Measurements from ENCODE around the gene CHD8.
"Not testable (repeated sequence)": the region's sequence is repeated elsewhere in the genome, so short reads cannot be mapped to it uniquely, and the experiment has no call there.

CHD8 gene

DNA sequence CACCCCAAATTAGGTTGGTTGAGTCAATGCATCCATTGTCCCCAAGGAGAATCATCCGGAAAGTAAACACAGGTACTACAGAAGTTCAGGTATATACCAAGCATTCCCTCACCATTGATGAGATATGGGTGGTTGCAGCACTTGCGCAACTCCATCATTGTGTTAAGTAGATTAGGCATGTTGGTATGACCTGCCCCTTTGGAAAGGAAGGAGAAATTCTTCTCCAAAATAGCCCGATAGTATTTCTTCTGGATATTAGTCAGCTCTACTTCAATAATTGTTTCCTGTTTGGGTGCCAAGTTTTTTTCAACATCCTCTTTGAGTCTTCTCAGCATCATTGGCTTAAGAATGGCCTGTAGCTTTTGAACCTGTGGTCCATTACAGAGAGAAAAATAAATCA lies 50.8 kb downstream of the CHD8 start:
- H3K4me3 ChIP-seq (ENCODE audit: low read length), result no peak overlapping the region
- TF ChIP-seq ZNF274 (IDR thresholded peaks at IDR 0.05; ENCODE audit: low read depth, low read length), result no peak

DNA sequence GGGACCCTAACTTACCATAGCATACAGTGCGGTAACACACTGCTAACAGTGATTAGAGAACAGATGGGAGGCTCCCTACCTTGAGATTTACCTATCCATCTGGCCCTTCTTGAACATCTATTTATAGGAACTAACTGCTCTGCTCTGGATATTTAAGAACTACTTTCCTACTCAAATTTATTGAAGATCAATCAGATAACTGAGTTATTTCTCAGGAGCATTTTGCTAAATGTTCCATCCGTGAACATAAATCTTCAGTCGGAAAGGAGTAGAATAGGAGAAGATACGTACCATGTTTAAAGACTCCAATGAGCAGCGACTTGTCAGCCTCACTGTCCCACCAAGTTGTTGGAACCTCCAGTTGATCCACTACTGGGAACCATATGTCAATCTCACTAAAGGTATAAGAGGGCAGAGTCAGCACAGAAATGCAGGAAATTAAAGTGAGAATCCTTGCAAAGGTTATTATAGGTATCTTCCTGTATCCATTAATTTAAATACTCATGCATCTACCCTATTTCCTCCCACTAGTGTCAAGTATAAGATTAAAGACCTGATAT lies 56.5 kb downstream of the CHD8 start:
- no peak for TF ChIP-seq ZNF274 (IDR thresholded peaks at IDR 0.05; ENCODE audit: low read depth, low read length)
- H3K4me3 ChIP-seq (ENCODE audit: low read length), result no peak overlapping the region

DNA sequence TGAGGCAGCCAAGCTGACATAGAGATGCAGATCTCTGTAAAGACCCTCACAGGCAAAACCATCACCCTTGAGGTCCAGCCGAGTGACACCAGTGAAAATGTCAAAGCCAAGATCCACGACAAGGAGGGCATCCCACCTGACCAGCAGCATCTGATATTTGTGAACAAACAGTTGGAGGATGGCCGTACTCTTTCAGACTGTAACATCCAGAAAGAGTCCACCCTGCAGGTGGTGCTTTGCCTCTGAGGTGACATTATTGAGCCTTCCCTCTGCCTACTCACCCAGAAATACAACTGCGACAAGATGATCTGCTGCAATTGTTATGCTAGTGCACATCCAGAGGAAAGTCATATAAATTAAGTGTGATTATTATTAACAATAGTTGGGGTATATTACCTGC lies 57.0 kb downstream of the CHD8 start:
- no peak for TF ChIP-seq ZNF274 (IDR thresholded peaks at IDR 0.05; ENCODE audit: low read depth, low read length)
- no peak overlapping the region for H3K4me3 ChIP-seq (ENCODE audit: low read length)

DNA sequence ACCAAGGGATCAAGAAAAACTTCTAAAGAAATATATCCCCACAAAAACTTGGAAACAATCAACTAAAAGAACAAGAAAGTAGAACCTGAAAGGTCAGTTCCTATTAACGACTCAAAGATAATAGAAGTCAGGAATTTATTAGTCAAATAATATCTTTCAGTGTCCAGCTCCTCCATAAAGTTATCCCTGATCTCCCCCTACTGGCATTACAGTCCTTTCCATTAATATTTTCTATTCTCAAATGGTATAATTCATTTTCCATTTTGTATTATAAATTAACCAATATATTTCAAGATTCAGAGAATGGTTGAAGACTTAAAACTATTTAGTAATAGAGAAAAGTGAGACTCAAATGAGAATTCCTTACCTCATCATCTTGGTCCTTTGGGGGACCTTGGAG lies 60.5 kb downstream of the CHD8 start:
- no peak overlapping the region for H3K4me3 ChIP-seq (ENCODE audit: low read length)
- no peak for TF ChIP-seq ZNF274 (IDR thresholded peaks at IDR 0.05; ENCODE audit: low read depth, low read length)

DNA sequence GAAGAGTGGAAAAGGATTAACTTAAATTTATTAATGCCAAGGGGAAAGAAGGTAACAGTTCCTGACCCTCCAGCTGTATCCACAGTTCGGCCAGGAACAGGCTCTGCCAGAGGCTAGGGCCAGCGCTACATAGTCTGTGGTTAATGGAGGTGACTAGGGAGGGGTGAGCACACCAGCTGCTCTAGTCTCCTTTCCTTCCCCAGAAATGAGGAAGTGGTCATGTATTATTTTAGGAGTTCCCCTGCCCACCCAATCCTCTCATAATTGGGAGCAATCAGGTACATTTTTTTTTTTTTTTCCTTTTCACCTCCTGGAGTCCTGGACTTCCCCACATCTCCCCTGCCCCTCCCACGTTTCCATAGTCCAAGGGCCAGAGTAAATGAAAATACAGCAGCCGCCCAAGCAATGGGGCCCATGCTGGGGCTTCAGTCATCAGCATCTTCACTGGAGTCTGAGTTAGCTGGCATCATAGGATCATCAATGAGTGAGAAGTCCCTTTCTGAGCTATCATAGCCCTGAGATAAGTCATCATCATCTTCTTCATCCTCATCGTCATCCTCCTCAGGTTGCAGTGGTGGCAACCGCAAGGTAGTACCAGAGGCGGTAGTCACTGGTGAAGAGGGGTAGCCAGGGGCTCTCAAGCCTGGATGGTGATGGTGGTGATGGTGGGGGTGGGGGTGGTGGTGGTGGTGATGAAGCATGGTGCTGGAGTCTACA lies 70.6 kb downstream of the CHD8 start:
- no peak overlapping the region; the same call in 1 of the 2 replicates for H3K4me3 ChIP-seq (ENCODE audit: low read length)
- no peak for TF ChIP-seq ZNF274 (IDR thresholded peaks at IDR 0.05; ENCODE audit: low read depth, low read length)

DNA sequence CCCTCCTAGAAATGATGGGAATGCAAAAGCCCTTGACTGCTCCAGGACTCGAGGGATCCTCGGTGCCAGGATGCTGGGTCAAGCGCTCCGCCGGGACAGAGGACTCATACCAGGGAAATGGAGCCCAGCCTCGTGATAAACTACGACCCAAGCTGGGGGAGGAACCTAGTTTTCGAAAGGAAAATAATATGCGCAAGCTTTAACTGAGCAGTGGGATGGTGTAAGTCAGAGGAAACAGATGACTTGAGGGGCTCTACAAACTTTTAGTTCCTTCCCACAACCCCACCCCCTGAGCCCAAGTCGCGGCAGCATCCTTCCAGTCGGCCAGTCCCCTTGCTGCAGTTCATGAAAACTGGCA lies 71.5 kb downstream of the CHD8 start:
- TF ChIP-seq ZNF274 (IDR thresholded peaks at IDR 0.05; ENCODE audit: low read depth, low read length), result no peak
- peak overlapping the region; percentile 73; the same call in 1 of the 2 replicates for H3K4me3 ChIP-seq (ENCODE audit: low read length)

DNA sequence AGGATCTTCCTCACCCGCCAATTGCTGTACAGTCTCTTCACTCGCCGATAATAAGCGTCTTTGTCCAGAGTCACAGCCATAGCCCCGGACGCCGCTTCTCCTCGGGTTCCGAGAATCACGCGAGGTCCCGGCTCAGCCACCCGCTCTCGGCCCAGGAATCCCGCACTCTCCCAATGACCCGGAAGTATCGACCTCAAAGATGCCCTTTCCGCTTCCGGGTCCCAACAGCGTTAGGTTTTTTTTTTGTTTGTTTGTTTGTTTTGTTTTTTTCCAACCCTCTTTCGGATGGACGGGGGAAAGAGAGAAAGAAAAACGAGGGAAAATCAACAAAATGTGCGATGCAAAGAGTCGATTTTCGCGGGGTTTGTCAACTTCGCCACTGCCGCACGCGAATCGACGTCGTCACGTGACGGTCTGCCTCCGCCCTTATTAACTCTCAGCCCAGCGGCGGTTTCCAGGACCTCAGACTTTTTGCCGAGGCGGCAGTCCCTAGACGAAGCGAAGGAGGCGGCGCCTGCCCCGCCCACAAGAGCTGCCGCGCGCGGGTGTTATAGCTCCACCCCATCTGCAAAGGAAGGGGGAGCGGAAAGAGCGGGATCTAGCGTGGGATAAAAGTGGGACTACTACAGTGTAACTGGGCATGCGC lies 72.0 kb downstream of the CHD8 start, which contains the start of gene SUPT16H:
Gene SUPT16H (minus strand): TSS at position 172 of the 646 bp plus-strand sequence. CDS start 92 bp downstream, at position 80.
- H3K4me3 ChIP-seq (ENCODE audit: low read length), result peak within 1 kb of the TSS; percentile 73
- TF ChIP-seq ZNF274 (IDR thresholded peaks at IDR 0.05; ENCODE audit: low read depth, low read length), result no peak

DNA sequence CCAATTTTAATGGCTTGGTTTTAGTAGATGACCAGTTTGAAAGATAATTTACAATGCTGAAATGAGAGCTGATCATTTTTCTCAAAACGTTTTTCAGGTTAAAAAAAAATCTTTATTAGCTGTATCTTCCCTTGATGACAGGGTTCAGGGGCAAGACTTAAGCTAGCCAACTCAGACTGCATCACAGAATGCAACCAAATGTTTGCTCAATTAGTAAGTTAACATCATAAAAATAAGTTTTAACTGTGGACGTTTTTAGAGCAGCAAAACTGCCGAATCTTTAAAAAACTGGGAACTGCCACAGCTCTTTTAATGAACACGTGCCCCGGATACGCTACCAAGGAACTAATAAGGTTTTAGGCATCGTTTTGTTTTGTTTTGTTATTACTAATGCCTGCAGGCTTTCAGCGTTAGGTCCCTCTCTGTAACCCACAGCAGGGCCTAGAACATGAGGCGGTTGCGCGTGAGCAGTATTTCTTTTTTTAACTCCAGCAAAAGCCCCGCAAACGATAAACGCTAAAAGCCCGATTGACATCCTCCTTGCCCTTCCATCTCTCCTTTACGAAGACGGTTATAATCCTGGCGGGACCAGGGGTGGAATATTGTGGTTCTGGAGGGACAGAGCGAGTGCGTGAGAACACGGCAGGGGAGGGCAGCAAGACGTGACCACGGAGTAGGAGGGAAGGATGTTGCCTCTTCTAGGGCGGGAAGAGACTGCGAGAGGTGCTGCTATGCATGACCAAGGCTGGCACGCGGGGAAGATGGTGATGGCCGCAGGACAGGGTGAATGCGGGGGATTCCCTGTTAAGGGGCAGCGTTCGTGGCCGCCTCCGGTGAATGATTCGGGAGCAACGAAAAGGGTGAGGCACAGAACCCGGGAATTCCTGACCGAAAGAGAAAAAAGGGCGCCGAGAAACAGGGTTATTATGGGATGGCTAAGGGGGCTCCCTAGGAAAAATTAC lies 72.8 kb downstream of the CHD8 start:
- peak overlapping the region; percentile 73 for H3K4me3 ChIP-seq (ENCODE audit: low read length)
- TF ChIP-seq ZNF274 (IDR thresholded peaks at IDR 0.05; ENCODE audit: low read depth, low read length), result no peak

DNA sequence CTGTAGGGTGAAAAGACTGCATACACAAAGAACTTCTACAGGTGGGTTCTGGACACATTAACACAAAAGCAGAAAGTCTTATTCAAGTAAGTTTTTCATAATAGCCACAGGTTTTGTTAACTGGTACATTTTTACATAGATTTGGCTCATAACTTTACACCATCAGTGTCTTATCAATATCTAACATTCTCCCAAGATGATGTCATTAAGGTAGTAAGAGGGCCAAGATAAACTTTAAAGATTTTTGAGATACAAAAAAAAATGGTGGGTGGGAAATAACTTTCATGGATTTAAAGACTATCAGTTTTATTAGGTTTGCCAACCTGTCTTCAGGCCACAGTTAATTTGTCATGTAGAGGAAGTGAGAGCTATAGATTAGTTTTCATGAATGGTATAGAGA lies 73.8 kb downstream of the CHD8 start:
- peak overlapping the region; percentile 73; the same call in 1 of the 2 replicates for H3K4me3 ChIP-seq (ENCODE audit: low read length)

DNA sequence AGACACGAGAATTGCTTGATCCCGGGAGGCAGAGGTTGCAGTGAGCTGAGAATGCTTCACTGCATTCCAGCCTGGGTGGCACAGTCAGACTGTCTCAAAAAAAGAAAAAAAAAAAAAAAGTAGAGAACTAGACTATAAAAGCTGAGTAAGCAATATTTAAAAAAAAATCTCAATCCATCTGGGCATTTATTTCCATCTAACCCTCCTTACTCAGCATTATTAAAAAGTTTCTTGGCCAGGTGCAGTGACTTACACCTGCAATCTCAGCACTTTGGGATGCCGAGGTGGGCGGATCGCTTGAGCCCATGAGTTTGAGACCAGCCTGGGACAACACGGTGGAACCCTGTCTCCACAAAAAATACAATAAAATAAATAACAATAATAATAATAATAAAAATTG lies 76.6 kb downstream of the CHD8 start:
- TF ChIP-seq ZNF274 (IDR thresholded peaks at IDR 0.05; ENCODE audit: low read depth, low read length), result no peak
- no peak overlapping the region for H3K4me3 ChIP-seq (ENCODE audit: low read length)

More for the DNA sequence above, 73.8 kb downstream of the CHD8 start:
- TF ChIP-seq ZNF274 (IDR thresholded peaks at IDR 0.05; ENCODE audit: low read depth, low read length), result no peak

DNA sequence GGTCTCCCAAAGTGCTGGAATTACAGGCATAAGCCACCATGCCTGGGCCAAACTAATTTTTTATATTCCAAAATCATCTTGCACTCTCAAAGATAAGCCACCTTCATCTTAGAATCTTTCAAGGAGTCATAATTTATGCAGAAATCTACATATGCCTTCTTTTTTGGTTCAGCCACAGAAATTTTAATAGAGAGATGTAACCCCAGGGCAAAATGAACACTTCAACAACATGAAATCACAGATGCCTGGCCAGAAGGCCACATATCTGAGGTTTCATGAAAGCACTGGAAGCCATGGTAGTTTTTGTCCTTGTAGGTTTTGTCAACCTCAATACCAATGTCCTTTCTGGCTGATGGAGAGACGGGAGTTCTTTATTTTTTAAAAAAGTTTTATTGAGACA lies 81.9 kb downstream of the CHD8 start:
- TF ChIP-seq ZNF274 (IDR thresholded peaks at IDR 0.05; ENCODE audit: low read depth, low read length), result no peak
- no peak overlapping the region for H3K4me3 ChIP-seq (ENCODE audit: low read length)

DNA sequence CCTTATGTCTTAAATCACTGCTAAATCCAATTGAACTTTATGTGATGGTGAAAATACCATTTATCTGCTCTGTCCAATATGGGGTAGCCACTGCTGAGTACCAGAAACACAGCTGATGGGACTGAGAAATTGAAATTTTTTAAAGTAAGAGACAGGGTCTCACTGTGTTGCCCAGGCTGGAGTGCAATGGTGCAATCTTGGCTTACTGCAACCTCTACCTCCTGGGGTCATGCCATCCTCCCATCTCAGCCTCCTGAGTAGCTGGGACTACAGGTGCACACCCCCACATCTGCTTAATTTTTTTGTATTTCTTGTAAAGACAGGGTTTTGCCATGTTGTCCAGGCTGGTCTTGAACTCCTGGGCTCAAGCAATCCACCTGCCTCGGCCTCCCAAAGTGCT lies 83.1 kb downstream of the CHD8 start:
- not testable (repeated sequence) for H3K4me3 ChIP-seq (ENCODE audit: low read length)

DNA sequence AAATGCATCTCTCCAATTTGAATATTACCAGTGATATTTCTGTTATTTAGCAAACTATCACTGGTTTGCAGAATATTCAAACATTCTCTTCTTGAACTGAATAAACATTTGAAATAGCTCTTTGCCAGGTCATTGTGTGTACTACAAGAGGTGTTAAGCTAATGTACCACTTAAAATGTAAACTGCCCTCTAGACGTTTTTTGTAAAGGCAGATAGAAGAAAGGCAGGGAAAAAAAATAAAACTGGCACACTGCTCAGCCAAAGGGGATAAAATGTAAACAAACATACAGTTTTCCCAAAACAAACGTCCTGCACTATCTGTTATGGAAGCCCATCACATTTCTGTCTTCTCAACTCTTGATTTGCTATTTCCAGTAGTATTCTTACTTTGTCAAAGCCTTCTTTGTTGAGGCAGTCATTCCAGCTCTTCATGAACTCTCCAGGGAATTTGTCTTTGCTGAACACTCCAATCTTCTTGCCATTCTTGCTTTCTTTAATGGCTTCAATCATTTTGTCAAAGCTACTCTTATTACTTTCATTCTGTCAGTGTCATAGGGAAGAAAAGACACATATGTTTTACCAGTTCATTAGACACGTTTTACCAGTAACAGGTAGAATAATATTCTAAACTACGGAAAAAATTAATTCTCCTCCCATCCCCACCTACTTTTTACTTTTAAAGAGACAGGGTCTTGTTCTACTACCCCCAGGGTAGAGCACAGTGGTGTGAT lies 85.8 kb downstream of the CHD8 start:
- TF ChIP-seq ZNF274 (IDR thresholded peaks at IDR 0.05; ENCODE audit: low read depth, low read length), result no peak
- no peak overlapping the region for H3K4me3 ChIP-seq (ENCODE audit: low read length)
